Measurements from ENCODE around the gene SENP5.

- no peak for TF ChIP-seq ZFP36 (IDR thresholded peaks at IDR 0.05; ENCODE audit: low read depth, low read length, partially characterized antibody)
- no peak for TF ChIP-seq KDM1A (IDR thresholded peaks at IDR 0.05)
- no peak for TF ChIP-seq PRPF4 (IDR thresholded peaks at IDR 0.05; ENCODE audit: insufficient read depth, low read depth, low read length, poor library complexity, severe bottlenecking)
- no peak for TF ChIP-seq KLF6 (CRISPR knock-in tag; IDR thresholded peaks at IDR 0.05; ENCODE audit: borderline replicate concordance)
- no peak for TF ChIP-seq ZBTB33 (CRISPR knock-in tag; IDR thresholded peaks at IDR 0.05)
- TF ChIP-seq EZH2 (IDR thresholded peaks at IDR 0.05; ENCODE audit: borderline replicate concordance, low read depth, low read length) = no peak
- TF ChIP-seq NFE2L1 (tag; IDR thresholded peaks at IDR 0.05; ENCODE audit: borderline replicate concordance, low read depth) = no peak
- TF ChIP-seq ATF3 (IDR thresholded peaks at IDR 0.05) = no peak
- no peak for TF ChIP-seq ATF3 (CRISPR knock-in tag; conservative IDR thresholded peaks at IDR 0.05)
- TF ChIP-seq TBP (optimal IDR thresholded peaks at IDR 0.05; ENCODE audit: low read depth, low read length) = no peak
- no peak for TF ChIP-seq CEBPZ (IDR thresholded peaks at IDR 0.05; ENCODE audit: borderline replicate concordance, low read depth, low read length)
These were observed 106.9 kb downstream of the SENP5 start for GRCh38 chr3:196974661-196975060.

All from K562 (cell line).